Measurements from ENCODE around the gene ZNF14. TPM values are rescaled to one million over a fixed set of nuclear protein-coding genes. Genes with fewer than 3 reads are reported as not detected.
A peak's percentile ranks its signal among the peaks of the same experiment; 100 is the strongest.
"Not testable (repeated sequence)": the region's sequence is repeated elsewhere in the genome, so short reads cannot be mapped to it uniquely, and the experiment has no call there.

The ZNF14 gene
- 1.2 and 2.6 TPM in 2 replicates for total RNA-seq (2014; rRNA removed; shearing (Covaris generic))

GRCh38 chr19:19732579-19733501 lies at the start of gene ZNF14:
ZNF14 (minus strand) TSS chr19:19733112; CDS start chr19:19732958, 154 bp downstream.
- Histone ChIP-seq H3K36me3 (no peaks in the 10 kb centered on the region), H3K27ac (no peak within 1 kb of the TSS), H3K4me1 (replicated peaks) (0 out of 2 replicates have a peak, but pooled peaks cover 5% of the 10 kb centered on the region), H3K9me3 (replicated peaks) (peaks cover 19% of the 10 kb centered on the region), H3K27me3 (replicated peaks) (no peaks in the 10 kb centered on the region), H3K4me3 (peak within 1 kb of the TSS; percentile 50)
- peak; percentile 70 to 81 for DNase-seq (ENCODE audit: low read depth in 1 of 2, low spot score in 2 of 2)

- not testable (repeated sequence) for DNase-seq (ENCODE audit: low read depth in 1 of 2, low spot score in 2 of 2); H3K27ac ChIP-seq; H3K36me3 ChIP-seq; H3K4me1 ChIP-seq (replicated peaks); H3K4me3 ChIP-seq; H3K9me3 ChIP-seq (replicated peaks); H3K27me3 ChIP-seq (replicated peaks)
Measured at GRCh38 chr19:19781791-19782190, 48.9 kb upstream of the ZNF14 start.

GRCh38 chr19:19778666-19779065 lies 45.8 kb upstream of the ZNF14 start:
- H3K4me1 ChIP-seq (replicated peaks): 0 out of 2 replicates have a peak, but pooled peaks cover 2% of the 10 kb centered on the region
- H3K4me3 ChIP-seq: no peak overlapping the region
- no peak for DNase-seq (ENCODE audit: low read depth in 1 of 2, low spot score in 2 of 2)
- no peaks in the 10 kb centered on the region; the same call in 1 of the 2 replicates for H3K9me3 ChIP-seq (replicated peaks)
- no peaks in the 10 kb centered on the region for H3K27me3 ChIP-seq (replicated peaks)
- no peak overlapping the region for H3K27ac ChIP-seq
- peaks cover 6% of the 10 kb centered on the region for H3K36me3 ChIP-seq

GRCh38 chr19:19777692-19778091 lies 44.8 kb upstream of the ZNF14 start:
- no peak overlapping the region for H3K27ac ChIP-seq
- H3K4me3 ChIP-seq: no peak overlapping the region
- 0 out of 2 replicates have a peak, but pooled peaks cover 2% of the 10 kb centered on the region for H3K4me1 ChIP-seq (replicated peaks)
- H3K27me3 ChIP-seq (replicated peaks): no peaks in the 10 kb centered on the region
- DNase-seq (ENCODE audit: low read depth in 1 of 2, low spot score in 2 of 2): no peak
- H3K9me3 ChIP-seq (replicated peaks): no peaks in the 10 kb centered on the region; the same call in 1 of the 2 replicates
- peaks cover 6% of the 10 kb centered on the region for H3K36me3 ChIP-seq

GRCh38 chr19:19776206-19777008 lies 43.5 kb upstream of the ZNF14 start:
- DNase-seq (ENCODE audit: low read depth in 1 of 2, low spot score in 2 of 2): peak; percentile 96 to 97
- Histone ChIP-seq H3K27me3 (replicated peaks) (no peaks in the 10 kb centered on the region), H3K4me1 (replicated peaks) (0 out of 2 replicates have a peak, but pooled peaks cover 2% of the 10 kb centered on the region), H3K4me3 (peak overlapping the region; percentile 50), H3K9me3 (replicated peaks) (no peaks in the 10 kb centered on the region; the same call in 1 of the 2 replicates), H3K36me3 (peaks cover 6% of the 10 kb centered on the region), H3K27ac (peak overlapping the region; percentile 33)

GRCh38 chr19:19775891-19776205 lies 42.9 kb upstream of the ZNF14 start:
- Histone ChIP-seq H3K36me3 (peaks cover 6% of the 10 kb centered on the region), H3K27me3 (replicated peaks) (no peaks in the 10 kb centered on the region), H3K4me1 (replicated peaks) (0 out of 2 replicates have a peak, but pooled peaks cover 2% of the 10 kb centered on the region), H3K27ac (no peak overlapping the region), H3K9me3 (replicated peaks) (no peaks in the 10 kb centered on the region; the same call in 1 of the 2 replicates), H3K4me3 (peak overlapping the region; percentile 50)
- DNase-seq (ENCODE audit: low read depth in 1 of 2, low spot score in 2 of 2): no peak

- no peak for DNase-seq (ENCODE audit: low read depth in 1 of 2, low spot score in 2 of 2)
- 0 out of 2 replicates have a peak, but pooled peaks cover 2% of the 10 kb centered on the region for H3K4me1 ChIP-seq (replicated peaks)
- H3K4me3 ChIP-seq: no peak overlapping the region
- peaks cover 5% of the 10 kb centered on the region for H3K36me3 ChIP-seq
- H3K27ac ChIP-seq: no peak overlapping the region
- H3K27me3 ChIP-seq (replicated peaks): no peaks in the 10 kb centered on the region
- H3K9me3 ChIP-seq (replicated peaks): no peaks in the 10 kb centered on the region; the same call in 1 of the 2 replicates
Measured at GRCh38 chr19:19774354-19775033, 41.6 kb upstream of the ZNF14 start.

- H3K27me3 ChIP-seq (replicated peaks); H3K4me3 ChIP-seq; H3K27ac ChIP-seq; H3K9me3 ChIP-seq (replicated peaks); DNase-seq (ENCODE audit: low read depth in 1 of 2, low spot score in 2 of 2); H3K4me1 ChIP-seq (replicated peaks); H3K36me3 ChIP-seq: not testable (repeated sequence)
Measured at GRCh38 chr19:19771963-19772362, 39.1 kb upstream of the ZNF14 start.

GRCh38 chr19:19769971-19770370 lies 37.1 kb upstream of the ZNF14 start:
- not testable (repeated sequence) for H3K27ac ChIP-seq; DNase-seq (ENCODE audit: low read depth in 1 of 2, low spot score in 2 of 2); H3K4me1 ChIP-seq (replicated peaks); H3K4me3 ChIP-seq; H3K36me3 ChIP-seq; H3K9me3 ChIP-seq (replicated peaks); H3K27me3 ChIP-seq (replicated peaks)

- H3K36me3 ChIP-seq: no peaks in the 10 kb centered on the region
- H3K27ac ChIP-seq: no peak overlapping the region
- DNase-seq (ENCODE audit: low read depth in 1 of 2, low spot score in 2 of 2): no peak
- H3K4me1 ChIP-seq (replicated peaks): no peaks in the 10 kb centered on the region
- H3K4me3 ChIP-seq: no peak overlapping the region
- H3K9me3 ChIP-seq (replicated peaks): 0 out of 2 replicates have a peak, but pooled peaks cover 6% of the 10 kb centered on the region
- H3K27me3 ChIP-seq (replicated peaks): no peaks in the 10 kb centered on the region
Measured at GRCh38 chr19:19758164-19758563, 25.3 kb upstream of the ZNF14 start.

GRCh38 chr19:19752760-19753403 lies 20.0 kb upstream of the ZNF14 start:
- no peaks in the 10 kb centered on the region for H3K4me1 ChIP-seq (replicated peaks)
- H3K27ac ChIP-seq: no peak overlapping the region
- no peak for DNase-seq (ENCODE audit: low read depth in 1 of 2, low spot score in 2 of 2)
- no peaks in the 10 kb centered on the region for H3K27me3 ChIP-seq (replicated peaks)
- no peak overlapping the region for H3K4me3 ChIP-seq
- H3K36me3 ChIP-seq: no peaks in the 10 kb centered on the region
- H3K9me3 ChIP-seq (replicated peaks): peaks cover 14% of the 10 kb centered on the region; the same call in 1 of the 2 replicates

GRCh38 chr19:19751846-19752245 lies 18.9 kb upstream of the ZNF14 start:
- DNase-seq (ENCODE audit: low read depth in 1 of 2, low spot score in 2 of 2): no peak
- H3K27me3 ChIP-seq (replicated peaks): no peaks in the 10 kb centered on the region
- H3K27ac ChIP-seq: no peak overlapping the region
- H3K9me3 ChIP-seq (replicated peaks): peaks cover 14% of the 10 kb centered on the region; the same call in 1 of the 2 replicates
- H3K4me3 ChIP-seq: no peak overlapping the region
- H3K4me1 ChIP-seq (replicated peaks): no peaks in the 10 kb centered on the region
- H3K36me3 ChIP-seq: no peaks in the 10 kb centered on the region

Data from SJSA1 (cell line).